NCI-H524 treated with DMSO at 0.1 percent for 48 hours (cell line): ENCODE results near the gene PIP5K1B.
"Not testable (repeated sequence)": the region's sequence is repeated elsewhere in the genome, so short reads cannot be mapped to it uniquely, and the experiment has no call there.

Source experiments
- DNase-seq: peaks from one replicate; lab custom pipeline; 2025; lab: John Stamatoyannopoulos, UW

The PIP5K1B gene

GRCh38 chr9:69030851-69031645 is 326.0 kb downstream of the PIP5K1B start:
- DNase-seq = no peak

GRCh38 chr9:69034071-69034470 is 329.0 kb downstream of the PIP5K1B start:
- DNase-seq = no peak

GRCh38 chr9:69035438-69036308 is 330.6 kb downstream of the PIP5K1B start, which contains the start of gene FXN:
Gene FXN (plus strand): TSS chr9:69035752. CDS start chr9:69035783, 31 bp downstream.
- DNase-seq = no peak

- DNase-seq = no peak
Observed at GRCh38 chr9:69036309-69036708, 331.3 kb downstream of the PIP5K1B start.

- DNase-seq = no peak
Observed at GRCh38 chr9:69036799-69037198, 331.8 kb downstream of the PIP5K1B start.

- DNase-seq = no peak
Observed at GRCh38 chr9:69040646-69041045, 335.6 kb downstream of the PIP5K1B start.

- DNase-seq = no peak
Observed at GRCh38 chr9:69044240-69045219, 339.5 kb downstream of the PIP5K1B start.

- DNase-seq = no peak
Observed at GRCh38 chr9:69045821-69046220, 340.8 kb downstream of the PIP5K1B start.

- DNase-seq = no peak
Observed at GRCh38 chr9:69046723-69047122, 341.7 kb downstream of the PIP5K1B start.

GRCh38 chr9:69047371-69047770 is 342.3 kb downstream of the PIP5K1B start:
- no peak for DNase-seq

- DNase-seq = no peak
Observed at GRCh38 chr9:69049094-69049493, 344.1 kb downstream of the PIP5K1B start.

- not testable (repeated sequence) for DNase-seq
Observed at GRCh38 chr9:69050936-69051335, 345.9 kb downstream of the PIP5K1B start.

GRCh38 chr9:69054989-69055388 is 349.9 kb downstream of the PIP5K1B start:
- DNase-seq = no peak

GRCh38 chr9:69056191-69056815 is 351.3 kb downstream of the PIP5K1B start:
- DNase-seq = no peak

GRCh38 chr9:69058101-69058500 is 353.1 kb downstream of the PIP5K1B start:
- DNase-seq = peak; percentile 2
